ENCODE data around the gene HOXB2.

HOXB2 gene

DNA sequence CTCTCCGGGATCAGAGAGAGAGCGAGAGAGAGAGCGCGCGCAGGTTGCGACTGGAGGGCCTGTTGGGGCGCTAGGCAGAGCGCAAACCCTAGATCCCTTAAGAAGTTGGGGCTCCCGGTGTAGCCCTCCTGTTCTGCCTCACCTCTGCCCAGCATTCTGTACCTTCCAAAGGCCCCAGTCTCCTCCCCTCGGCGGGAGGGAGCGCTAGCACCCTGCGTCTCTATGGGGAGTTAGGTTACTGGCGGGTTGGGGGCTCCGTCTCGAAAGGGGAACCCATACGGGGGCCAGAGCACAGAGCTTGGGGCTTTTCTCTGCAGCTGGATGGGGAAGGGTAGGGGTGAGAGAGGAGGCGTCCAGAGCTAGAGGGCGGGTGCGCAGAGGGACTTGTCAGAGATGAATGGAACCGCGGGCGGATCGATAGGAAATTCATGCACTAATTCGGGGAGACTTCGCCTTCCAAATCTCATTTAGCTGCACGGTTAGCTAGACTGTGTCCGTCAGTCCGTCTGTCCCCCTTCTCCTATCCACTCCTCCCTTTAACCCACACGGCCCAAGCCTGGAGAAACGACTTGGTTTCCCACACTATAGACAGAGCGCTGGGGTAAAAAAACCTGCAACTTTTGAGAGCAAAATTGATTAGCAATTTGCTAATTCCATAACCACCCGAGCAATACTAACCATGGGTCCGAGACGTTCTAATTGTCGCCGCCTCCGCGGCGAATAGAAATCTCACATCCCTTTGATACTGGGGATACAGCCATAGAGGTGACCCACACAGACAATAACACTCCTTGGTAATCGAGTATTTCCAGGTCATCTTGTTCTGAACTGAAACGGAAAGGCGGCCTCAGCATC, 33.9 kb upstream of the HOXB2 start:
- no peak for DNase-seq

DNA sequence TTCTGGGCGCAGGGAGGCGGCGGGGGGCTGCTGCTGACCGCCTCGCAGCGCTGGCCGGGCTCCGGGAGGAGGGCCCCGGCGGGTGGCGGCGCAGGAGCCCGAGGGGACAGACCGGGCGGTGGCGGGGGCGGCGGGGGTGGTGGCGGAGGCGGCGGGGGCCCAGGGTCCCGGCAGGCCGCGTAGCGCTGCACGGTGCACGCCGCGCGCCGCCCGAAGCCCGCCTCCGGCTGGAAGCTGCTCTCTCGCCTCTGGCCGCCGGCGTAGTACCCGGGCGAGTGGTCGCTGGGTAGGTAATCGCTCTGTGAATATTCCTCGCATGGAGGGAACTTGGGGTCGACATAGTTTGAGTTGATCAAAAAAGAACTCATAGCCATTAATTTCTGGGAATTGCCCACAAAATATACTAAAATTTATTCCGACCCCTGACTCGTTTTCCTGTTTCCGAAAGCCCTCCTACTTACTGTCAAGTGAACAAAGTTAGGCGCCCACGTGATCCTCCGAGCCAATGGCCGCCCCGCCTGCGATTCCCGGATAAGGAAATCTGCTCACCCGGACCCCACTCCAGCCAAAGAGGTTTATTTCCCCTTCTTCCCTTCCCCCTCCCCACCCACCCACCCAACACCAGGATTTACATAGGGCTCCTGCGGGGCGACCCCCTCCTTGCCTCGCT, 33.2 kb upstream of the HOXB2 start, which contains the start of gene HOXB4:
HOXB4 (minus strand) TSS at position 405 of the 670 bp plus-strand sequence; CDS start at position 374, 31 bp downstream.
- peak; percentile 48 to 65 (median 63) for DNase-seq

DNA sequence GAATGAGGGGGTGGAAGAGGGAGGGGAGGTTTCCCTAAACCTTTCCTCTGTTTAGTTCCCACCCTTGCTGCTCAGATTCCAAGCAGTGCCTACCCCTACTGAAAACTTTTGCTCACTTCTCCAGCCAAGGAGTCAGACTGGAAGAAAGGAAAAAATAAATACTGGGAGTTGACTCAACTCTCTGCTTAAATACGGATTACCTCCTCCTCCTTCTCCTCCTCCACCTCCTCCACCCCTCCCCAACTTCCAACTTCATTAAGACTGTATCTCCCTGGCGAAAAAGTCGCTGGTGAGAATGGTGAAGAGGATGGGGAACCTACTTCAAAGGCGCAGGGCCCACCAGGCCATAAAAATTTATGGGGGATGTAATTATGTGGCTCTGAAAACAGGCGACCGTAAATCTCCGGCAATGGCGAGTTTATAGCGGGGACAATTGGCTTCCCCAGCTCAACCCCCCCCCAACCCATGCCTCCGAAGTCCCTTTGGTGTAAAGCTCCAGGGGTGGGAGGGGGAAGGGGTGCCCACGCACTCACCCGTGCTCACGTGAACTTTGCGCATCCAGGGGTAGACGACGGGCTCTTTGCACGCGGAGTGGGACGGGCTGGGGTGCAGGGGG, 32.5 kb upstream of the HOXB2 start:
- no peak for DNase-seq

DNA sequence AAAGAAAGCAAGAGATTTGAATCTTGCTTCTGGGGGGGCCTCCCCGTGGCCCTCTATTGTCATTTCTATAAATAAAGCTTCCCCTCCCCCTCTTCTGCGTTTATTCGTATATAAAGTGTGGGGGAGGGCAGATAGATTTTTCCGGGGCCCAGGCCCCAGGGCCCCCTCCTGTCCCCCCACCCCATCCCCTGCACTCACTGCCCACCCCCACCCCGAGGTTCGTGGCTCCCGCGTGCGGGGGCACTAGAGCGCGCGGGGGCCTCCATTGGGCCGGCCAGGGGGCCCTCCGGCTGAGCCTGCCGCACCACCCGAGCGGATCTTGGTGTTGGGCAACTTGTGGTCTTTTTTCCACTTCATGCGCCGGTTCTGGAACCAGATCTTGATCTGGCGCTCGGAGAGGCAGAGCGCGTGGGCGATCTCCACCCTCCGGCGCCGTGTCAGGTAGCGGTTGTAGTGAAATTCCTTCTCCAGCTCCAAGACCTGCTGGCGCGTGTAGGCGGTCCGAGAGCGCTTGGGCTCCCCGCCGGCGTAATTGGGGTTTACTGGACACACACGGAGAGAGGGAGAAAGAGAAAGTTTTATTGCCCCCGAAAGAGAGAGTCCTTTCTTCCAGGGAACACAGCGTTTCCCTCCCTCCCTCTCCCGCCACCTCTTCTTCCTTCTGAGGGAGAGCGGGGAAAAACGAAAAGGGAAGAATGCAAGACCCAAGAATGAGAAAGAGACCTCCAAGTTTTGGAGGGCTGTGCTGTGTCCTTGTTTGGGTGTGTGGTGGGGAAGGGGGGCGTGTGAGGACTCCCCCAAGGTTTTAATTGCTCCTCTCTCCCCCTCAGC, 31.8 kb upstream of the HOXB2 start:
- no peak for DNase-seq

DNA sequence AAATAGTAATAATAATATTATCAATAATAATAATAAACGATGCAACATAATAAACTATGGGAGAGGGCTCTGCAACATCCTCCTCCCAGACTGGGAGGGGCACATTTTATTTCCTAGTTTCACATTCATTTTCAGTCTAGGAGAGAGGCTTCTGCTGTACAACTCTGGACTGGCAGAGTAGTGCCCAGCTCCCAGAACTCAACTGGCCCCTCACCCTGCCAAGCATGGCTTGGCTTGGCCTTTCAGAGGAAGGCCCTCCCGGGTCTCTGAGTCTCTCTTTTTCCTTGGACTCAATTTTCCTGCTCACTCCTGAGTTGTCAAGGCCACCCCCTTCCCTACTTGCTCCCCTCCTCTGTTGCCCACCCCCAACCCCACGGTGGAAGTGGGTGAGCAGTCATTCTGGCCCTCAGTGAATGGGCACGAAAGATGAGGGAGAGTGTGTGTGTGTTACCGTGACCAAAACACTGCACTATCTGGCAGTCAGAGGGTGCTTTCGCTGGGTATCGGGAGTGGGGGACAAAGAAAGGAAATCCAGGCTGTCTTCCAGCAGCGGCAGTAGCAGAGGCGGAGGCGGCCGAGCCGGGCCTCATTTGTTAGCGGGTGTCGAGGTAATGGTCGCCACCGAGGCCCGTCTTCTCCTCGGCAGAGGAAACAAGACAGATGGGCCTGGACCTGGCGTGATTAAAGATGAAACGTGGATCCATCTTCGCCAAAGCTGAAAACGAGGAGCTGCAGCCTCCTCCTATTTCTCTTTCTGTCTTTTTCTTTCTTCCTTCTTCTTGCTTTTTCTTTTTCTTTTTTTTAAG, 31.0 kb upstream of the HOXB2 start:
- no peak for DNase-seq

DNA sequence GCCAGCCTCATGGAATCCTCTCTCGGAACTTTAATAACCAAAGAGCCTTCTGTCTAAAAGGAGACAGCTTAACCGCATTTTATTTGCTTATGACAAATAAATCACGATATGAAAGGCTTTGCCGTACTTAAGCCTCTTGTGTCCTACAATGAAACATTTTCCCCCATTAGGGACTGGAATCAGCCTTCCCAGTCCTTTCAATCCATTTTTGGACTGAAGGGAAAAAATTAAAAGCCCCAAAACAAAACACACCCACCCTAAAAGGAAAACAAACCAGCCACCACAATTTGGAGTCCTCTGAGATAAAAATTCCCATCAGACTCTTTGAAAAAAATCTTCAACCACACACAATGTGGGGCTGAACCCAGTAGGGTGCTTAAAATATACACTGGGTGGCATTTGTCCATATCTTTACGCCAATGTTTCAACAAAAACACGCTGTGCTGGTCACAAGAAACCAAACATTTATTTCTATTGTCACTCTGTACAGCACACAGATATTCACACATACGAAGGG, 30.2 kb upstream of the HOXB2 start:
- DNase-seq = no peak

DNA sequence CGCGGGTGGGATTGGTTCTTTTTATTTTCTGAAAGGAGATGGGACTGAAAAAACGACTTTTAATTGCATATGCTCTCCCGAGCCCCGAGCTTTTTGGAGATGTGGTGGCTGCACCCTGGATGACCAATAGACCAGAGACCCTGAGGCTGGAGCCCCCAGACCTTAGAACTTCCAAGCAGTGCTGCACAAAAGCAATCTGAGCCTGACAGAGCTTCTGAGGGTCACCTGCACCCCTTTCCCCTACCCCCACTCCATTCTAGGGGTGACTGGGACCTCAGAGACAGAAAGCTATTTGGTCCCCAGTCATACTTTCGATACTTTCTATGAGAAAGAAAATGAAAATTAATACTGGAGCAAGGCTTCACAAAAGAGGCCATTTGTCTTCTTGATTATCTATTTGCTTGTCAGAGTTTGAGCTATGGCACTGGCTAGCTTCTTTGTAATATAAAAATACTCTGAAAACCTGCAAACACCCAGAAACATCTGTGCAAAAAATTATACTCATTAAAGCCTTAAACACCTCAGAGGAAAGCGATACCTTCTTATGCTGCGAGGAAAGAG, 29.7 kb upstream of the HOXB2 start:
- no peak for DNase-seq

DNA sequence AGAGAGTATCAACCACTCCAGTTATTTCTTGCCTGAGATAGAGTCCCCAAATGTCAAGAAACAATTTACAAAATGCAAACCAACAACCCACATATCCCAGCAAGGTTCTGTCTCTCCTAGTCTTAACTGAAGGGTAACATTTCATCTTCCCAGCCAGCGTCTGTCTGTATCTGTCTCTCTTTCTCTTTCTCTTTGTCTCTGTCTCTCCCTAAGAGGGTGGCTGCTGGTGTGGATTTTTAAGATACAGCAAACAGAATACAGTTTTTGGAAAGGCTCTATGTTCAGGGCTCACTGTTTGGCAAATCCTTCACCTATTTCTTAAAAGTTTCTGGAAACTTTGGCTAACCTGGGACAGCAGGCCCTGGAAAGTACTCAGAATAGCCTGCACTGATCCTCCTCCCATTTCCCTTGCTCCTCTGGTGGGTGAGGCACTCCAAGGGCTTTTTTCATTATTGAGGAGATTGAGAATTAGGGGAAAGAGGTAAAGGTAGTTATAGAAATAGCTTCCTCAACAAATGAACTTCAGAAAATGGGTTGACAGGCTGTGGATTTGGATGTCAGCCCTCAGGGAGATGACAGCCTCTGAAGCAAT, 27.0 kb upstream of the HOXB2 start:
- no peak for DNase-seq

DNA sequence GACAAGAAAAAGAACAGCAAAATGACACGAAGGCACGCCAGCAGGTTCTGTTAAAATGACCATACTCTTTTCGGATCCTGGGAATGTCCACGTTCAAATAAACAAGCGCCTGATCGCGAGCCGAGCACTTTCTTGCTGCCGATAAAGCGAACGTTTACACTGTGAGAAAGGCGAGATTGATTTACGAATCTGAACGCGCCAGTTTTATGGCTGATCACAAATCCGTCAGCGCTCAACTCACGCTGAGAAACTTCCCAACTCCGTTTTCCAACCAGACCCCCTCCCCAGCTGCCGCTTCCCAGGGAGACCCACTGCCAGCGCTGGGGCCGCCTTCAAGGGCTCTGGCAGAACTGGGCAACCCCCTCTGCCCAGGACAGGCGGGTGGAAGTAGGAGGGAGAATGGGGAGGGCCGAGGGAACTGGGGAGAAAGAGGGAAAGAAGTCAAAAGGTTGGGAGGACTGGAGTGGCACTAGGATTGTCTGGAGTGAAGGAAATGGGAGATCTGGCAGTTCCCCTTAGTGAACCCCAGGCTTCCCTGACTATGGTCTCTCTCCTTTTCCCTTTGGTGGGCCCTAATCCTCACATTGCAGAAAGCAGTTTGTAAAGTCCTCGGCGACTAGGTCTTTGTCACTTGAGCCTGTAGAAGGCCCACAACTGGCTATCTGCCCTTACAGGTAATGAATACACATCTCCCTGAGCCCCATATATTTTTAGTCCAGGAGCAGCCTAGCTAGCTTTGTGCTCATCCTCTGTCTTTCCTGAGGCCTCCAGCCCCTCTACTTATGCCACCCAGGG, 26.3 kb upstream of the HOXB2 start:
- DNase-seq = no peak

DNA sequence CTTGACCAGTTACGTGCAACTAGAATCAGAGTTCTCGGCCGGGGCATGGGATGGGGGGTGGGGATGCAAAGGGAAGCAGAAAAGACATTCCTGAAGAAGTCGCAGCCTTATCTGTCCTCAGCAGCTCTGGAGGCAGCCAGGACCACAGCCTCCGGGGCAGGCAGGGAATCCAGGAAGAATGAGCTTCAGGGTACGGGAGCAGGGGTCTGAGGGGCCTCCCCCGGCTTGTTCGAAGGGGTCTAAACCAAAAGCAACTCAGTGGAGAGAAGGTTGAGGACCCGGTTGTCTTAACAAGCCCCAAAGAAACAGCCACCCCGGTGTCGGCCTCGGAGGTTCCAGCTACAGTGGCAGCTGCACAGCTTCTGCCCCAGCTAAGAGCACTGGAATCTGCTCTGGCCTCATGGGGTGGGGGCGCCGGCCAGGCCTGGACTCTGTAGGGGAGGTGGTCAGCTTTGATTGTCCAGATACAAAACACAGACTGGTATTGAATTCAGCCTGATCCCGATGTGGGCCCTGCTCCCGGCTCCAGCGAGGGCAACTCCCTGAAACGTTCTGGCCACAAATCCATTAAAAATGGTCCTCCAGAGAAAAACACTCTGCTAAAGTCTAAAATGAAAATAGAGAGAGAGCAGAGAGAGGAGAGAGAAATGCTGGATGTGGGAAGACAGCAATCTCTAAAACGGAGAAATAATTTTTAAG, 25.6 kb upstream of the HOXB2 start:
- no peak for DNase-seq

DNA sequence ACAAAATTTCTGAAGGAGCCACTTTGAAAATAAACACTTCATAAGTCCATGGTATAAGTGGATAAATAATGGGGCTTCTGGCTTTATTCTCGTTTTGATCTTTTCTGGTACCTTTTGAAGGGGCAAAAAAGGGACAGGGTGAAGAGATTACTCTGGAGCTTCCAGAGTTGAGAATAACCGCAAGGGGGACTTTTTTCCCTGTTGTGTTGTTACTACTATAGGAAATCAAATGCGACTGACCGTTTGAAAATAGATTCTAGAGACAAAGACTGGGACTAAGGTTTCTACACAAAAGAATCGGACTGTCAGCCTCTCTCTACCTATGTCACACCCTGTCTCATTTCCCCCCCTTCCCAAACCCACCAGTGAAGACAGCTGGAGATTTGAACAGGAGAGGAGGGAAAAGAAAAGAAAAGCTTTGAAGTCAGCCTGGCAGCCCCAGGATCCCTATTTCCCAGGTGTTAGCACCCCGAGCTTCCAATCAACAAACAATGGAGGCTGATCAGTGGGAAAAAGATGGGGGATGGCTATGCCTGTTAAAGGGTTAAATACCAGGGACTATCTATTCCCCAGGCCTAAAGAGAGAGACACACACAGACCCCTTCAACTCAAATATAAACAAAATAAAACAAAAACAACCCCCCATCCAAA, 24.9 kb upstream of the HOXB2 start:
- DNase-seq = no peak

DNA sequence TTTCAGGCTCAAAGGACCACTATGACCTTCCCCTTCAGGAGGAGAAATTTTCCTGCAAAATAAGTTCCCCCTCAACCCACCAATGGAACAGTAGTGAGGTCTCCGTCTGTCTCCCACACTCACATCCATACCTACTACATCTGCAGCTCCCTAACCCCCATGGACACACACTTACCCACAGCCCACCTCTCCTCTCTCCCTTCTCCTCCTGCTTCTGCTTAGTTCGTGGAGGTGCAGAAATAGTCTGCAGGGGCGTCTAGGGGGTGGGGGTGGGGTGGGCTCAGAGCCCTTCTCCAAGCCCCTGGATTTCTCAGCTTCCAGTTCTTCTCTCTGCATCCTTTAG, 24.3 kb upstream of the HOXB2 start:
- no peak for DNase-seq

DNA sequence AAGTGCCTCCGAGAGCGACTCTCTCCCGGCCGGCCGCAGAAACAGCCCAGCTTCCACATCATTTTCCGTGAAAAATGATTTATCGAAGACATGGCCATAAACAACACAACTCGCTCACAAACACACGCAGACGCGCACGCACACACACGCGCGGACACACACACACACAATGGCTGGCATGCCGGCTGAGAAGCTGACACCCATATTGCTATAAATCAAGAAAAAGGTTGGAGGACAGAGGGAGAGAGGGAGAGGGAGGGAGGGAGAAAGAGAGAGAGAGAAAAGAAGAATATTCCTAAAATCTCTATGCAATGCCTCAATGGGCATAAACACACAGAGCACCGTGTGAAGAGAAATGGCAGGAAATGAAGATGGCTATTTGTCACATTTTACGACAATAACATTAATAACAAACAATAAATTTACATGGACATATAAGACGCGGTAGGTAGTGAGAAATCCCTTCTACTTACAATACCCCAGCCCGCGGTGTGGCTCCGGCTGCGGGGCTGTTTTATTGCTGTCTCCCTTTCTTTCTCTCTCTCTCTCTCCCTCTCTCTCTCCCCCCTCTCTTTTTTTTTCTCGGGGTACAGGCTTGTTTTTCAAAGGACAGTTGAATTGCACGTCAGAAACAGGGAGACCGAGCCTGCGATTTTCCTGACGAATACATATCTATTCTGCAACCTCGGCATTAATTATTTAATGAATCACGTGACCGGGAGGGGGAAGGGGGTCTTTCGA, 23.8 kb upstream of the HOXB2 start:
- DNase-seq = no peak

DNA sequence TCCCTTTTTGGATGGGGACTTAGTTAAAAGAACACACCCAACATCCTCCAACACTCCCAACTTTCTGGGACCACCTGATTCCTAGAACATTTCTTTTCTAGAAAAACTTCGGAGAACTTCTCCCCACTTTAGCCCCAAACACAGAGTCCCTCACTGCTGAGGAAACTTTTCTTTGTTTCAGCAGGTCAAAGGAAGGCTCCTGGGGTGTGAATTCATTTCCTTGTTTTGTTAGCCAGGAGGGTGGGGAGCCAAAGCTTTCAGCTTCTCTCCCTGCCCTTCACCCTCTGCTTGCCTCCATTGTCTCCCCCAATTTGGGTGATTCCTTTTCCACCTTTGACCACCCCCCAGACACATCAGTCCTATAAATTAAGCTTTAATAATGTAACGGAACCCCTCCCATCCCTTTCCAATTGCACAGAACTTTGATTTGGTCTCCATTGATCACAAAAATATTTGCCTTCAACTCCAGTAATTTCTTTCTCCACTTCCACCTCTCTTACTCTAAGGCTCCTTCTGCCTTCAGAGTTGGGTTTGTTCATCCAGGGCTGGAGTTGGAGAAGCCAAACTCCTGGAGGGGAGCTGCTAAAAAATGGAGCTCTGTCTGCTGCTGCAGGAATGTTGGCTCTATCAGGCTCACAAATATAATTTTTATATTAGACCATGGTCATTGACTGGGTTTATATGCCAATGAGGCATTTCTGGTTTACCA, 22.9 kb upstream of the HOXB2 start:
- no peak for DNase-seq

DNA sequence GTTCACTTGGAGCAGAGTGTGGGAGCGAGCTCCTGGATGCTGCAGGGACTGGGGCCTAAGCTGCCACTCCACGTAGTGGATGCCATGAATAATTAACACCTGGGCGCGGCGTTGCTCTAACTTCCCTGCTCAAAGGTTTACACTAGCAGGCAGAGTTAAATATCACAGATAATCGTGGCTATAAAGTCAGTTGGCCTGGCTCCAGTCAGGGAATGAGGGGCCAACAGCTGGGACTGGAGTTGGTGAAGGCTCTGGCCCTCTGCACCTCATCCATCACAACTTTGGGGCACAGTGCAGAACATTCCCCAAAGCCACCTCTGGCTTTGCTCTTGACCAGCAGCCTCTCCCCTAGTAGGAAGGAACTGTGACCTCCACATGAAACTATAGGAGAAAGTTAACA, 22.3 kb upstream of the HOXB2 start:
- no peak for DNase-seq

DNA sequence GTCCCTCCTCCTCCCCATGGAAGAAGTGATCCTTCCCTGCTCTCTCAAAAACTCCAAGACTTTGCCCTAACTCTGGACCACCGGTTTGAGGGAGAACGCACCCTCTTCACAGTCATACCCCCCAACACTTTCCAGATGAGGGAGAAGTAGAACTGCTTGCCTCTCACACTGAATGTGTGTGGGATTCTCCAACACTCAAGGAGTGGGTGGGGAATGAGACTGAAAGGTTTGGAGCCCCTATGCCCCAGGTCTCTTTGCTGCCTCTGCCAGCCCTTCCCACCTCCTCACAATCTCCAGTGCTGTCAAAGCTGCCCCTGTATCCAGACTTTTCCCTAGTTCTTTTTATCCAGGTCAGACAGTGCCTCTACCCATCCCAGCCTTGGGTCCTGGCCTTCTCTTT, 21.8 kb upstream of the HOXB2 start:
- DNase-seq = no peak

DNA sequence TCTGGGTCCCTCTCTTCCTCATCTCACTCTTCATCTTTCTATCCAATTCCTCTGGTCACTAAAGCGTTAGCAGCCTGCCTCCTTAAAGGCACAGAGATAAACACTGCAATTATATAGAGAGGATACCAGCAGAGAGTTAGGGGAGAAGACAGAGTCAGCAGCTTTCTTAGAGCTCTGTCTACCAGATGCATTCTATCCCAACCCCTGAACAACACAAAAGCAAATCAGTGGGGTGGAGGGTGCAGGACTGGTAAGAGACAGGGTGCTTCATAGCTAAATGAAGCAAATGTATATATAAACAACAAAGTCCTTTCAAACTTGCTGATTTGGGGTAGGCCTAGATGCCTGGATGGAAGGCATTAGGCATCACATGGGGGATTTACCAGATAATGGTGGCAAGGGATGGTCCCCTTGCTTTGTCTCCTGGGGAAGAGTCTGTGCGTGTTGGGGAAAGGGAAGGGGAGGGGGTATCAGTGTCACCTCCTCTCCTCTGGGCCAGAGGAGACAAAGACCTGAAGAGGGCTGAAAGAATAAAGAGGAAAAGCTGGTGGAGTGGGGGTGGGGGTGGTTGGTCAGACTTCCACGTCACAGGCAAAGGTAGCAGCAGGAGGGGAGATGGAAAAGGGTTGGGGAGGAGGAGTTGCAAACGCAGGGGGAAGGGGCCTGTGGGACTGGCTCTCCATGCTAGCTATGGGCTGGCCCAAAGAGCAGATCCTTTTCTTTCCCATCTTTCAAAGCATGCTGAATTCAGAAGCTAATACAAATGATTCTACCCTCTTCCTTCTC, 21.2 kb upstream of the HOXB2 start:
- DNase-seq = no peak
